Measurements from ENCODE around the gene UQCRH. TPM values are rescaled to one million over a fixed set of nuclear protein-coding genes. Genes with fewer than 3 reads are reported as not detected.

UQCRH gene
- total and polyA plus RNA-seq, 2 of the 4 experiments (the other 2 are of a cell fraction), result 347 to 736 TPM

GRCh38 chr1:46280092-46280491 is 23.4 kb upstream of the UQCRH start:
- Histone ChIP-seq H4K8ac (ENCODE audit: low read depth in 2 of 2, low read length in 2 of 2) (no peak overlapping the region), H3K9me1 (ENCODE audit: insufficient read depth, low read length) (peaks cover 10% of the 10 kb centered on the region), H3K4me3 (ENCODE audit: insufficient read depth, low read depth, low read length) (no peak overlapping the region), H3K4me1 (ENCODE audit: control insufficient read depth, insufficient read depth, low read length) (peaks cover 5% of the 10 kb centered on the region), H3K79me1 (ENCODE audit: low read depth in 1 of 2, low read length in 2 of 2) (peaks cover 19 to 34% of the 10 kb centered on the region in 2 experiments), H2BK120ac (ENCODE audit: low read depth, low read length) (no peak overlapping the region), H3K4me2 (ENCODE audit: low read depth, low read length) (no peak overlapping the region), H3K4ac (ENCODE audit: low read depth, low read length) (no peak overlapping the region), H3K9me3 (ENCODE audit: control insufficient read depth, insufficient read depth, low read length) (no peaks in the 10 kb centered on the region), H2BK15ac (ENCODE audit: low read depth, low read length) (no peak overlapping the region), H3K14ac (replicated peaks; ENCODE audit: low read depth, low read length) (no peak overlapping the region), H2AK5ac (ENCODE audit: low read depth, low read length) (no peak overlapping the region), H3K56ac (ENCODE audit: extremely low read depth, insufficient read depth, low read length) (no peak overlapping the region), H3K36me3 (ENCODE audit: control insufficient read depth, insufficient read depth, low read length) (peaks cover 45% of the 10 kb centered on the region), H3K9ac (ENCODE audit: low read depth, low read length) (no peak overlapping the region), H2BK20ac (ENCODE audit: low read depth, low read length) (no peak overlapping the region), H2AK9ac (replicated peaks; ENCODE audit: low read depth, low read length, poor library complexity) (no peak overlapping the region), H3K18ac (ENCODE audit: low read depth, low read length) (no peak overlapping the region), H4K91ac (ENCODE audit: insufficient read depth, low read depth, low read length) (no peak overlapping the region), H4K20me1 (ENCODE audit: insufficient read depth, low read length) (peaks cover 6% of the 10 kb centered on the region), H4K5ac (ENCODE audit: low read depth, low read length) (no peak overlapping the region), H3K27ac (ENCODE audit: insufficient read depth, low read length) (no peak overlapping the region), H2BK5ac (ENCODE audit: low read depth, low read length, poor library complexity, severe bottlenecking) (no peak overlapping the region), H2AFZ (replicated peaks; ENCODE audit: low read length, poor library complexity) (no peak overlapping the region), H3K23ac (ENCODE audit: low read depth, low read length) (no peak overlapping the region), H3K27me3 (ENCODE audit: control insufficient read depth, insufficient read depth, low read length) (no peaks in the 10 kb centered on the region)
- CTCF ChIA-PET, result no interaction called here
- dilution Hi-C loops (cut with HindIII; ENCODE audit: low sequenced_read_pairs, unreplicated experiment), result no loop called here
- BruUV-seq (replicated peaks), result no TSS peak
- TF ChIP-seq FOS (IDR thresholded peaks at IDR 0.05; ENCODE audit: low read depth, low read length), result no peak
- no peak for TF ChIP-seq MAZ (IDR thresholded peaks at IDR 0.05; ENCODE audit: borderline replicate concordance, low read depth, low read length)
- TF ChIP-seq, protein P1, sequence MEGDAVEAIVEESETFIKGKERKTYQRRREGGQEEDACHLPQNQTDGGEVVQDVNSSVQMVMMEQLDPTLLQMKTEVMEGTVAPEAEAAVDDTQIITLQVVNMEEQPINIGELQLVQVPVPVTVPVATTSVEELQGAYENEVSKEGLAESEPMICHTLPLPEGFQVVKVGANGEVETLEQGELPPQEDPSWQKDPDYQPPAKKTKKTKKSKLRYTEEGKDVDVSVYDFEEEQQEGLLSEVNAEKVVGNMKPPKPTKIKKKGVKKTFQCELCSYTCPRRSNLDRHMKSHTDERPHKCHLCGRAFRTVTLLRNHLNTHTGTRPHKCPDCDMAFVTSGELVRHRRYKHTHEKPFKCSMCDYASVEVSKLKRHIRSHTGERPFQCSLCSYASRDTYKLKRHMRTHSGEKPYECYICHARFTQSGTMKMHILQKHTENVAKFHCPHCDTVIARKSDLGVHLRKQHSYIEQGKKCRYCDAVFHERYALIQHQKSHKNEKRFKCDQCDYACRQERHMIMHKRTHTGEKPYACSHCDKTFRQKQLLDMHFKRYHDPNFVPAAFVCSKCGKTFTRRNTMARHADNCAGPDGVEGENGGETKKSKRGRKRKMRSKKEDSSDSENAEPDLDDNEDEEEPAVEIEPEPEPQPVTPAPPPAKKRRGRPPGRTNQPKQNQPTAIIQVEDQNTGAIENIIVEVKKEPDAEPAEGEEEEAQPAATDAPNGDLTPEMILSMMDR (conservative IDR thresholded peaks at IDR 0.05; ENCODE audit: low read depth, low read length), result no peak
- no peak for TF ChIP-seq RCOR1 (IDR thresholded peaks at IDR 0.05; ENCODE audit: insufficient replicate concordance, low read length)
- no peak for TF ChIP-seq RFX5 (IDR thresholded peaks at IDR 0.05; ENCODE audit: low read depth, low read length)
- no peak for TF ChIP-seq MXI1 (IDR thresholded peaks at IDR 0.05; ENCODE audit: borderline replicate concordance, low read depth, low read length)
- no peak for TF ChIP-seq SMC3 (IDR thresholded peaks at IDR 0.05; ENCODE audit: low read depth, low read length)
- TF ChIP-seq RAD21 (IDR thresholded peaks at IDR 0.05; ENCODE audit: low read length), result no peak
- no peak for TF ChIP-seq BHLHE40 (IDR thresholded peaks at IDR 0.05; ENCODE audit: low read depth, low read length)
- no peak for TF ChIP-seq CEBPB (IDR thresholded peaks at IDR 0.05; ENCODE audit: low read depth, low read length)
- no peak for TF ChIP-seq NFE2L2 (IDR thresholded peaks at IDR 0.05; ENCODE audit: low read depth, low read length)
- TF ChIP-seq, protein P2, sequence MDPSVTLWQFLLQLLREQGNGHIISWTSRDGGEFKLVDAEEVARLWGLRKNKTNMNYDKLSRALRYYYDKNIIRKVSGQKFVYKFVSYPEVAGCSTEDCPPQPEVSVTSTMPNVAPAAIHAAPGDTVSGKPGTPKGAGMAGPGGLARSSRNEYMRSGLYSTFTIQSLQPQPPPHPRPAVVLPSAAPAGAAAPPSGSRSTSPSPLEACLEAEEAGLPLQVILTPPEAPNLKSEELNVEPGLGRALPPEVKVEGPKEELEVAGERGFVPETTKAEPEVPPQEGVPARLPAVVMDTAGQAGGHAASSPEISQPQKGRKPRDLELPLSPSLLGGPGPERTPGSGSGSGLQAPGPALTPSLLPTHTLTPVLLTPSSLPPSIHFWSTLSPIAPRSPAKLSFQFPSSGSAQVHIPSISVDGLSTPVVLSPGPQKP (IDR thresholded peaks at IDR 0.05; ENCODE audit: borderline replicate concordance, low read depth, low read length), result no peak
- TF ChIP-seq, protein P3, sequence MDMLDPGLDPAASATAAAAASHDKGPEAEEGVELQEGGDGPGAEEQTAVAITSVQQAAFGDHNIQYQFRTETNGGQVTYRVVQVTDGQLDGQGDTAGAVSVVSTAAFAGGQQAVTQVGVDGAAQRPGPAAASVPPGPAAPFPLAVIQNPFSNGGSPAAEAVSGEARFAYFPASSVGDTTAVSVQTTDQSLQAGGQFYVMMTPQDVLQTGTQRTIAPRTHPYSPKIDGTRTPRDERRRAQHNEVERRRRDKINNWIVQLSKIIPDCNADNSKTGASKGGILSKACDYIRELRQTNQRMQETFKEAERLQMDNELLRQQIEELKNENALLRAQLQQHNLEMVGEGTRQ (IDR thresholded peaks at IDR 0.05; ENCODE audit: low read depth, low read length), result no peak
- TF ChIP-seq MAFK (IDR thresholded peaks at IDR 0.05; ENCODE audit: low read depth, low read length), result no peak
- TF ChIP-seq CHD1 (IDR thresholded peaks at IDR 0.05; ENCODE audit: low read depth, low read length), result no peak
- ATAC-seq (ENCODE audit: low read depth) (no peak), DNase-seq (no peak)
- POLR2A ChIA-PET (ENCODE audit: unreplicated experiment), result no interaction called here
- in situ Hi-C loops (cut with MboI; ENCODE audit: low sequenced_read_pairs), result no loop called here
- WGBS, 2 experiments (ENCODE audit: extremely low coverage in 2 of 2, insufficient read length in 1 of 2), result 100% methylated on average over 1 of the region's 3 CpGs; no CpG with 5 or more reads in 1 of the 2 experiments
- intact Hi-C loops (cut with micrococcal nuclease), result no loop called here

Data from IMR-90 (cell line).